ENCODE measurements around the gene GLI3.

GLI3 gene

DNA sequence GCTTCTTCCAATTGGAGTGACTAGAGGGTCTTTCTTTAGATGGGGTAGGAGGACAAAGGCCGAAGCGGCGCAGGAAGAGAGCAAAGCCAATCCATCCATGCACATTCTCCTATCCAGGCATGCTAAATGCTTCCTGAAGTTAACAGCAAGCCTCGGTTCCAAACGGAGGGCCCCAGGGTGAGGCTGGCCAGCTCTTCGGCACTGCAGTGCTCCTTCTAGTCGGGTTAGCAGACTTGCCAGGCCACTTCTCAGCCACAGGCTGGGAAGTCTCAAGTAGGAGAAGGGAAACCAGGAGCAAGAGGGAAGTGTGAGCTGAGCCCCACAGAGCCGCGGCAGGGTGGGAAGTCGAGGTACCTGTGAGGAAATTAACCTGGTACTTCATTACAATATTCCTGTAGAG, 280.3 kb downstream of the GLI3 start:
- FAIRE-seq: no peak

- no peak for FAIRE-seq
These were observed 280.9 kb downstream of the GLI3 start for GRCh38 chr7:41955893-41956675.

GRCh38 chr7:41955451-41955850, 281.6 kb downstream of the GLI3 start:
- no peak for FAIRE-seq

- no peak for FAIRE-seq
These were observed 282.0 kb downstream of the GLI3 start for GRCh38 chr7:41954976-41955375.

GRCh38 chr7:41948503-41948902, 288.5 kb downstream of the GLI3 start:
- no peak for FAIRE-seq

- FAIRE-seq: no peak
These were observed 293.9 kb downstream of the GLI3 start for GRCh38 chr7:41943094-41943577.

DNA sequence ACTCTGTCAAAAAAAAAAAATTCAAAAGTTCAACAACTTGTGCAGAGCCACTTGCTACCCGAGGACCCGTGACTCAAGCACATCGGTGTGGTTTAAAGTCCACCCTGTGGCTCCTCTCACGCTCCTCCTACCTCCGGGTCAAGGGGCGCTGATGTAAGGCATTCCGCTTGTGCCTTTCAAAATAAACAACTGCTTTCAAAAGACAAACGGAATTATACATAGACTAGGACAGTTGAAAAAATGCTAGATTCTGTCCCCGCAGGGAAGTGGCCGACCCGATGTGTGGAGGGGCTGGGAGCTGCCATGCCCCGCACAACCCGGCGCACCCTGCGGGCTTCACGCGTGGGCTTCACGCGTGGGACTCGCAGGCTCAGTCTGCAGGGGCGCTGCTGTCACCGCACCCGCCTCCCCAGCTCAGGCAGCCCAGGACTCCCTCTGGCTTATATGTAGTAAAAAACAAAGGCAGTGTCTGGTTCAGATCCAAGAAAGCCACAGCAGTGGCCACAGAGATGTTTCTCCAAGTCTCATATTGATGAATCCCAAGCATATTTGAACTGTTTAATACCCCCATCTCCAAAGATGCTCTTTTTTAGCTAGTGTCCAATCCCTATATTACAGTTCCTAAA, 294.4 kb downstream of the GLI3 start:
- no peak for FAIRE-seq

DNA sequence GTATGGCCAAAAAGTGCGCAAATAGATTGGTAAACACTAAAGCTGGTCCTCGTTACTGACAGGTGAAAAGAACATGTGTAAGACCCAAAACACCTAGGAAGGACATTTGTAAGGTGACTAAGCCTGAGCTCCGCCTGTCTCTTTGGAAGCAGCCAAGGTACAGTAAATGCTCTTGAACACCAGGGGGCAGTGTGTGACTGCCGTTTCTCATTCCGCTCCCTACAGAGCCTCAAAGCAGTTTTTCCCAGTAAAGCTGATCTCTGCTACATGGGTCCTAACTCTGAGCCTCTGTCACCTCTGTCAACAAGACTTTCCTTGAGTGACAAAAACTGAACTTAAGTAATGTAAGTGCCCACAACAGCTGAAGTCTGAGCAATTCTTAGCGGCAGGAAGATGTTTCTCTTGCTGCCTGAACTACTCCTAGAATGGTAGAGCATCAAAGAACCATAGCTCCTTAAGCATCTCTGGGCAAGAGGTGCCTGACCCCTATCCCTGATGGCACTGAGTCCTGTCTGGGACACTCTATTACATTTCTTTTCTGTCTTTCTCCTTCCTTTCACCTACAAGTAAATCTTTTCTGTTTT, 296.2 kb downstream of the GLI3 start:
- peak; percentile 77 for FAIRE-seq

DNA sequence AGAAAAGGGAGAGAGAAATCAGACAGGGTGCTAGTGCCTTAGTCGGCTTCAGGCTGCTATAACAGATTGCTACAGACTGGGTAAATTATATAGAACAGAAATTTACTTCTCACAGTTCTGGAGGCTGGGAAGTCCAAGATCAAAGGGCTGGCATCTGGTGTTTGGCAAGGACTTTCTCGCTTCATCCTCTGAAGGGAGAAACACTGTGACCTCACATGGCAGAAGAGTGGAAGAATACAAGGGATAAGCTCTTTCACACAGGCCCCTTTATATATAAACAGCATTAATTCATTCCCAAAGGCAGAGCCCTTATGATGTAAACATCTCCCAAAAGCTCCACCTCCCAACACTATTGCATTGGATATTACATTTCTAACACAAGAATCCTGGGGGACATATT, 298.6 kb downstream of the GLI3 start:
- FAIRE-seq: no peak

- no peak for FAIRE-seq
These were observed 303.6 kb downstream of the GLI3 start for GRCh38 chr7:41933427-41933826.

GRCh38 chr7:41931263-41931646, 305.8 kb downstream of the GLI3 start:
- no peak for FAIRE-seq

DNA sequence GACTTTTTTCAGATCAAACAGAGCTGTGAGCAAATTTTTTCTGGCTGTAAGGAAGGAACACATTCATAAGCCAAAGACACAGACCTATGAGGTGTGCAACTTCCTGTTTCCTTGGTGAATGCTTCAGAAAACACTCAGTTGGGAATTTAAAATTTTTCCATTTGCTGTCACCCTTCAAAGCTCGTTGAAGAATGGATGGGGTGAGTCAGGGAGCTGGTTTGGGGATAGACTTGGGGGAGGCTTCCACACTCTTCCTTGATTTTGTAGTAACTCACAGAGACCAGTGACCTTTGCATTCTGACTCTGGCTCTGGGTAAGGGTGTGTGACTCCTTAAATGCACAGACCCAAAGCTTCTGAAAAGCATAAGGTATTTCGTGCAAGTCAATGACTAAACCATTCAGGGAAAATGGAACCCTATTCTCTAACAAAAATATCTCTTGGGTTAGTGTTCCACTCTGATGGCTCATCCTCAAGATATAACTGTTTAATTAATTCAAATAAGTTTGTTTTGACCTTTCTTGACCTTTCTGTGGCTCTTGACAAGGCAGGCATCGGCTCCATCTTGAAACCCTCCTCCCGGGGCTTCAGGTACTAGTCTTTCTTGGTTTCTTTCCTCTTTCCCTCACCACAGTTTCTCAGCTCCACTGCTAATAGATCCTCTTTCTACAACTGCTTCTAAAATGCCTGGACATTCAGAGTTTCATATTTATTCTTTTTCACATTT, 306.3 kb downstream of the GLI3 start:
- FAIRE-seq: no peak

DNA sequence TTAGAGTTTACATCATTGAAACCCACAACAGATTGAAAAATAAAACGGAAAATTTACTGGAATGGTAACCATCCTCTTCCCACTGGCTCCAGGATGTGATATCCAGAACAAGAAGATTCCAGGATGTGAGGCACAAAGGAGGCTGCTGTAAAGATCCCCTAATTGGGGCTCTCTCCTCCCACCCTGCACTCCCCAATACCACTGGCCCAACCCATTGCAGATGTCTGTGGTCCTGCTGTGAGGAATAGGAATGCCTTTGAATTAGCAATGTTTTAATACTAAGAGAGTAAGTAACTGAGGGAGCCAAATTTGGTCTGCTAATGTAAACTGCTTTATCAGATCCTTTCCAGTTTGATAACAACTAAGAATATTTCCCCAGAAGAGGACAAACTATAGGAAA, 308.2 kb downstream of the GLI3 start:
- FAIRE-seq: no peak

- FAIRE-seq: no peak
These were observed 308.8 kb downstream of the GLI3 start for GRCh38 chr7:41928166-41928565.

DNA sequence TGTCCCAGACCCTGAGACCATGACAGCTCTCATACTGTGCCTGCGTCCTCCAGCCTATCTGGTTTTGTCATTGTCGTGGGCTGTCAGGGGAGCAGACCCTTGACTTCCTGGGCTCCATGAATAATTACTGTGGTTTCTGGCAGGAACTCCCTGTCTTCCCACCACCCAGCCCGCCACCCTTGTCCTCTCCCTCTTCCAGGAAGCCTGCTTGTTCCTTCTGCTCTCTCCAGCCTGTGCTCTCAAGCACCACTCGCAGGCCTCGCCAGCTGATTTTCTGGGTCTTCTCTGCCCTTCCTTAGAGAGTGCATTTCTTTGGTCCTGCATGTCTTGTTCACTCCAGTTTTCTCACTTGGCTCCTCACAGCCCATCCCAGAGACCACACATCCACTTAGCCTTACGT, 309.6 kb downstream of the GLI3 start:
- FAIRE-seq: no peak

GRCh38 chr7:41925946-41926345, 311.1 kb downstream of the GLI3 start:
- no peak for FAIRE-seq

DNA sequence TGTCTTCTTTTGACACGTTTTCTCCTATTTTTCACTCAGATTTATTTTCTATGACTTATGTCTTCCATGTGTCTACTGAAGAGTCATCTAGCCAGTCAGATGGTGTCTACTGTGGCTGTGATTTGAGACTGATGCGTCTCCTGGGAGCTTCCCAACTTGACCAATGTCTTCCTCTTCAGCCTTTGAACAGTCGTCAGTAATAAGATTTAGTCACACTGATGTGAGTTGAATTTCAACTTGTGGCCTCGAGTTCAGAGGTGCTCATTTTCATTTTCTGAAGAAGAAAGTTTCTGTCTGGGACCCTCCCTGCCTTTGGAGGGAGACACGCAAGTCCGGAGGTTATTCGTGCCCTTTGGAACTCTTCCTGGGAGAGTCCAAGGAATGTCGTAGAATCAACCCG, 312.2 kb downstream of the GLI3 start:
- no peak for FAIRE-seq

DNA sequence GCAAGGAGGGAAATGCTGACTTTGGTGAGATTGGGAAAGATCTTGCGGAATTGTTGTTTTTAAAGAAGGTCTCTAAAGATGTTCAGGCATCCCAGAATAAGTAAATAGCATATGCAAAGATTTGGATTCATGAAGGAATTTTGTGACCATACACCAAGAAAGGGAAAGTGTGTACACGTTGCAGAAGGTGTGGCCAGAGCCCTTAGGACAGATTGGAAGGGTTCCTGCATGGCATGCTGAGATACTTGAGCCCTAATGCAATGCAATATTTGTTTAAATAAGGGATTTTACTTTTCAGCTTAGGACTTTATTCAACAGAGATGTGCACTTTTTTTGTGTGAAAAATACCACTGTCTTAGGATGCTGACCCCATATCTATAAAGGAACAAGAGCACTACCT, 314.6 kb downstream of the GLI3 start:
- no peak for FAIRE-seq

GRCh38 chr7:41921453-41921981, 315.5 kb downstream of the GLI3 start:
- no peak for FAIRE-seq

DNA sequence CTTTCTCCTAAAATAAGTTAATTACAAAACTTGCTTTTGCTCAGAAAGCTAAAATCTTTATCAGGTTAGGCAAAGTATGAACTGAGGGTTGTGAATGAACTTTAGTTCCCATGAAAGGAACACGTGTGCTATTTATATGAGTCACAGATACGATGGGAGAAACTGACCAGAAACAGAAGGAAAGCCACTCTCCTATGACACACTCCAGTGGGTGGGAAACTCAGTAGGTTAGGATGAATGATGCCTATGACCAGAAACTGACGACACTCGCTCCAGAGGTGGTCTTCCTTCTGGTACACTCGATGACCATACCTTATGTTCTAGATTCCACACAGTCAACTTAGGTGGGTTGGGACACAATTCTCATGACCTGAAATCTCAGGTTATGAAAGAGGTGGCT, 318.4 kb downstream of the GLI3 start:
- no peak for FAIRE-seq

GRCh38 chr7:41916450-41916927, 320.5 kb downstream of the GLI3 start:
- no peak for FAIRE-seq

DNA sequence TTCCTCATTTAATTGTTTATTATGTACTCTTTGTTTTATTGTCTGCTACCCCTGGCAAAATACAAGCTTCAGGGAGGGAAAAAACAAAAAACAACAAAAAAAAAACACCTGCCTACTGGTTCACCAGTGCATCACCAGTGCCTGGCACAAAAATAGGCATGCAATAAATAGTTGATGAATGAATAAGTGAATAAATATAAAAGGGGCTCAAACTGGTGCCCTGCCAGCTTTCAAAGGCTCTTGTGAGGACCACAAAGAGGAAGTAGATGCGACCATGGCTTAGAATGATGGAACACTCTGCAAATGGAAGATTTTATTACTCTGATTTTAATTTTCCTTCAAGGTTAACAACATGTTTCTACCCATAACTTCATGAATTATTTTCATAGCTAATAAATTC, 321.1 kb downstream of the GLI3 start:
- FAIRE-seq: no peak
